ENCODE measurements around the gene CRAT.

DNA sequence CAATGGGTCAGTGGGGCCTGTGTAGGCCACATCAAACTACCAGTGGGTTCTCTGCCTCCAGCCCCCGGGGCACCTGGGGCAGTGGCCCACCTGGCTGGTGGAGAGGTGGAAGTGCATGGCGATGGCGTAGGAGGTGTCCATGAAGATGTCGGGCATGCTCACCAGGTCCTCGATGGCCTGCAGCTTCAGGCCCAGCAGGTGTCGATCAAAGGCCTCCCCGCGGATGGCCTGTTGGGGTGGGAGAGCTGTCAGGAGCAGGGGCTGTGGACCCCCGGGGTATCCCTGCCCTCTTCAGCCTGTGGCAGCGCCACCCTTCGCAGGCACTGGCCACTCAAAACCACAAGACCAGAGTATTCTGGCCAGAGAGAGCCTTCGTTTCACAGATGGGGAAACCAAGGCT is 14.7 kb downstream of the CRAT start:
- TF ChIP-seq, protein P1, sequence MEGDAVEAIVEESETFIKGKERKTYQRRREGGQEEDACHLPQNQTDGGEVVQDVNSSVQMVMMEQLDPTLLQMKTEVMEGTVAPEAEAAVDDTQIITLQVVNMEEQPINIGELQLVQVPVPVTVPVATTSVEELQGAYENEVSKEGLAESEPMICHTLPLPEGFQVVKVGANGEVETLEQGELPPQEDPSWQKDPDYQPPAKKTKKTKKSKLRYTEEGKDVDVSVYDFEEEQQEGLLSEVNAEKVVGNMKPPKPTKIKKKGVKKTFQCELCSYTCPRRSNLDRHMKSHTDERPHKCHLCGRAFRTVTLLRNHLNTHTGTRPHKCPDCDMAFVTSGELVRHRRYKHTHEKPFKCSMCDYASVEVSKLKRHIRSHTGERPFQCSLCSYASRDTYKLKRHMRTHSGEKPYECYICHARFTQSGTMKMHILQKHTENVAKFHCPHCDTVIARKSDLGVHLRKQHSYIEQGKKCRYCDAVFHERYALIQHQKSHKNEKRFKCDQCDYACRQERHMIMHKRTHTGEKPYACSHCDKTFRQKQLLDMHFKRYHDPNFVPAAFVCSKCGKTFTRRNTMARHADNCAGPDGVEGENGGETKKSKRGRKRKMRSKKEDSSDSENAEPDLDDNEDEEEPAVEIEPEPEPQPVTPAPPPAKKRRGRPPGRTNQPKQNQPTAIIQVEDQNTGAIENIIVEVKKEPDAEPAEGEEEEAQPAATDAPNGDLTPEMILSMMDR (conservative IDR thresholded peaks at IDR 0.05; ENCODE audit: low read length), result no peak
- TF ChIP-seq EZH2phosphoT487 (IDR thresholded peaks at IDR 0.05; ENCODE audit: borderline replicate concordance, low read depth, low read length), result no peak

All from OCI-LY7 (cell line).